Smooth muscle cell (in vitro differentiated cells): ENCODE data around the gene OR51I1. TPM values are rescaled to one million over a fixed set of nuclear protein-coding genes. Genes with fewer than 3 reads are reported as not detected.

Source experiments
- DNase-seq: peaks from one replicate; lab custom pipeline; 2025; ENCODE audit not compliant: unreplicated experiment; lab: John Stamatoyannopoulos, UW
- H2AFZ ChIP-seq: fragments of 200-600 bp; sonication (generic); 2 replicates; pipeline ENCODE4 v1.6.0; 2016; ENCODE audit warnings: antibody characterized with exemption, low read depth, mild to moderate bottlenecking
- H3F3A ChIP-seq: fragments of 200-600 bp; sonication (generic); 2 replicates; pipeline ENCODE4 v1.6.0; 2017; ENCODE audit warnings: antibody characterized with exemption, low read depth
- H3K27ac ChIP-seq: fragments of 200-600 bp; sonication (generic); 2 replicates; pipeline ENCODE4 v1.5.1; 2016; ENCODE audit warnings: low read depth, mild to moderate bottlenecking
- H3K27me3 ChIP-seq: fragments of 200-600 bp; sonication (generic); 2 replicates; pipeline ENCODE4 v1.6.1; 2016; ENCODE audit warnings: low read depth, mild to moderate bottlenecking
- H3K36me3 ChIP-seq: fragments of 200-600 bp; sonication (generic); 2 replicates; pipeline ENCODE4 v1.5.1; 2016; ENCODE audit warnings: low read depth
- H3K4me1 ChIP-seq: fragments of 200-600 bp; sonication (generic); 2 replicates; pipeline ENCODE4 v1.5.1; 2016; ENCODE audit warnings: low read depth
- H3K4me2 ChIP-seq: fragments of 200-600 bp; sonication (generic); 2 replicates; pipeline ENCODE4 v1.6.0; 2016; ENCODE audit warnings: mild to moderate bottlenecking
- H3K4me3 ChIP-seq: fragments of 200-600 bp; sonication (generic); 2 replicates; pipeline ENCODE4 v1.5.1; 2016; ENCODE audit warnings: mild to moderate bottlenecking
- H3K79me2 ChIP-seq: fragments of 200-600 bp; sonication (generic); 2 replicates; pipeline ENCODE4 v1.6.0; 2016; ENCODE audit warnings: low read depth, mild to moderate bottlenecking
- H3K9ac ChIP-seq: fragments of 200-600 bp; sonication (generic); 2 replicates; pipeline ENCODE4 v1.6.0; 2016; ENCODE audit warnings: low read depth
- H3K9me3 ChIP-seq: fragments of 200-600 bp; sonication (generic); replicated peaks from 2 replicates; pipeline ENCODE4 v1.5.1; 2016; ENCODE audit warnings: low read depth
- H4K20me1 ChIP-seq: fragments of 200-600 bp; sonication (generic); 2 replicates; pipeline ENCODE4 v1.6.0; 2016; ENCODE audit warnings: low read depth
- CTCF ChIP-seq: fragments of 200-600 bp; sonication (generic); IDR thresholded peaks from 2 replicates; pipeline ENCODE4 v1.5.1; 2017; ENCODE audit warnings: borderline replicate concordance, mild to moderate bottlenecking, antibody characterized with exemption; ENCODE audit not compliant: insufficient read depth, poor library complexity, severe bottlenecking
- WGBS: methylation state at CpG from one replicate; pipeline ENCODE4 v1.1.7; 2016; ENCODE audit warnings: low lambda C conversion rate; 5-methylcytosine and 5-hydroxymethylcytosine counted together
- polyA plus RNA-seq: library from polyadenylated mRNA; unstranded; fragments of >200 nt; fragmentation: Nextera tagmentation; extraction: Ambion mirVana; gene quantifications from 2 replicates; pipeline ENCODE4 v1.2.1, GENCODE V29; 2016
- total RNA-seq: library from RNA; depleted of rRNA; stranded (reverse); fragments of >200 nt; gene quantifications from 2 replicates; pipeline ENCODE4 v1.2.3, GENCODE V29; 2014

The OR51I1 gene
- total and polyA plus RNA-seq, 2 experiments from 2014 or later = not detected

DNA sequence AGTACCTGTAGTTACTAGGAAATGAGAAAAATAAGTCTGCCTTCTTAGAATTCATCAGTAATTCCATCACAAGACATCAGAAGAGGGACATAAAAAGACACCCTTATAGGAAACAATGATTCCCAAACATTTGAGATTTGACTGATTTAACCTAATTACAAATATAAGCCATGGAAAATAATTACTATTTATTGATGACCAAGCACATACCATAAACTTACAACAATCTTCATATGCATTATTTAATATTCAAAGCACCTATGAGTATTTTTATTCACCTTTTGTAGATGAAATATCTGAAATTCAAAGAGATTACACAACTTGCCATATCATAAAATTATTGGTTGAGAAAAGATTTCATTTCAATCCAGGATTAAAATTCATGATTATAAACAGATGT lies 32.6 kb upstream of the OR51I1 start:
- no peaks in the 10 kb centered on the region for H3K36me3 ChIP-seq
- H3K79me2 ChIP-seq = no peaks in the 10 kb centered on the region
- H3K4me2 ChIP-seq = no peak overlapping the region
- H3F3A ChIP-seq = no peaks in the 10 kb centered on the region
- no peaks in the 10 kb centered on the region for H4K20me1 ChIP-seq
- DNase-seq = no peak
- no peaks in the 10 kb centered on the region for H3K9me3 ChIP-seq
- TF ChIP-seq CTCF = no peak
- no peak overlapping the region for H3K9ac ChIP-seq
- H3K4me3 ChIP-seq = no peak overlapping the region
- no peaks in the 10 kb centered on the region for H3K4me1 ChIP-seq
- H3K27me3 ChIP-seq = no peaks in the 10 kb centered on the region
- no peak overlapping the region for H2AFZ ChIP-seq
- no peak overlapping the region for H3K27ac ChIP-seq

- DNase-seq = no peak
- Histone ChIP-seq H3F3A (no peaks in the 10 kb centered on the region), H3K9me3 (no peaks in the 10 kb centered on the region), H3K79me2 (no peaks in the 10 kb centered on the region), H3K9ac (no peak overlapping the region), H2AFZ (no peak overlapping the region), H3K27ac (no peak overlapping the region), H3K36me3 (no peaks in the 10 kb centered on the region), H4K20me1 (no peaks in the 10 kb centered on the region), H3K27me3 (no peaks in the 10 kb centered on the region), H3K4me3 (no peak overlapping the region), H3K4me1 (no peaks in the 10 kb centered on the region), H3K4me2 (no peak overlapping the region)
- no peak for TF ChIP-seq CTCF
- 84% methylated on average over 2 of the region's 2 CpGs for WGBS
These were observed 26.2 kb upstream of the OR51I1 start for GRCh38 chr11:5467527-5467926.

DNA sequence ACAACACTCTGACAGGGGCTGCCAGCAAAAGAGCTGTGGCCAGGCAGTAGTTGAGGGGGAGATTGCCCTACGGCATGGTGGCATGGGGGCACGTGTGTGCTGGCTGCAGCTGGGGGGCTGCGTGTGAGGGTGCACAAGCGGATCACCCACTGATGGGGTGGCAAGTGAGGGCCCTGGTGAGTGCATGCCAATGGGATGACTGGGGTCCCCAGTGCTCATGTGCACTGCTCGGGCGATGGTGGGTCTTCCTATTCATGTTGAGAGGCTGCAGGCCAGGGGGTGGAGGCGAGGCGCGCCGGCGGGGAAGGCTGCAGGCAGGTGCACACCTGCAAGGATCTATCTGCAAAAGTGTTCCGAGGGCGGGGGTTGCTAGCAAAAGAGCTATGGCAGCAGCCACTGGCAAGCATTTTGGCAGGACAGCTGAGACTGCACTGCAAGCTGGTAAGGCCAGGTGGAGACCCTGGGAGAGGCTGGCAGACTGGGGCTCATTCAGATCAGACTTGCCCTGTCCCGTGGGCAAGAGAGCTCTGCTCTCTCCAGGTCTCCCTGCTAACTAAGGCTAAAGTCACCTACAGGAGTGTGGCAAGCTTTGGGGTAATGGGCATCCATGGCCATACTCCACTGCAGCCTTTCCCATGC lies 19.8 kb upstream of the OR51I1 start:
- DNase-seq = no peak
- Histone ChIP-seq H3K9ac (no peak overlapping the region), H3K4me3 (no peak overlapping the region), H3K9me3 (no peaks in the 10 kb centered on the region), H3F3A (no peaks in the 10 kb centered on the region), H4K20me1 (no peaks in the 10 kb centered on the region), H3K79me2 (no peaks in the 10 kb centered on the region), H3K4me2 (no peak overlapping the region), H3K36me3 (no peaks in the 10 kb centered on the region), H2AFZ (no peak overlapping the region), H3K4me1 (no peaks in the 10 kb centered on the region), H3K27ac (no peak overlapping the region), H3K27me3 (no peaks in the 10 kb centered on the region)
- no peak for TF ChIP-seq CTCF
- WGBS = 96% methylated on average over 14 of the region's 14 CpGs

- WGBS = 83% methylated on average over 4 of the region's 4 CpGs
- no peaks in the 10 kb centered on the region for H3K36me3 ChIP-seq
These were observed 8.1 kb upstream of the OR51I1 start for GRCh38 chr11:5449432-5449831.

More at GRCh38 chr11:5449432-5449831, 8.1 kb upstream of the OR51I1 start:
- Histone ChIP-seq H3K9ac (no peak overlapping the region), H3F3A (no peaks in the 10 kb centered on the region), H3K27ac (no peak overlapping the region), H3K9me3 (no peaks in the 10 kb centered on the region), H3K79me2 (no peaks in the 10 kb centered on the region), H3K4me2 (no peak overlapping the region), H3K4me3 (no peak overlapping the region), H4K20me1 (no peaks in the 10 kb centered on the region), H3K4me1 (no peaks in the 10 kb centered on the region), H3K27me3 (no peaks in the 10 kb centered on the region), H2AFZ (no peak overlapping the region)
- no peak for DNase-seq
- TF ChIP-seq CTCF = no peak
